Dendritic cell treated with granulocyte-macrophage colony-stimulating factor and Interleukin-4, amounts not matched to agents 40 ng/mL and 50 ng/mL, for 4 days (primary cell): ENCODE data around the gene RIN1.
"Not testable (repeated sequence)": the region's sequence is repeated elsewhere in the genome, so short reads cannot be mapped to it uniquely, and the experiment has no call there.

ENCODE experiments used
- H3K27ac Mint-ChIP-seq: one replicate; pipeline ENCODE4 v1.8.0; 2022; ENCODE audit warnings: mild to moderate bottlenecking, mixed read lengths
- H3K27me3 Mint-ChIP-seq: one replicate; pipeline ENCODE4 v1.8.0; 2022; ENCODE audit warnings: mild to moderate bottlenecking, mixed read lengths
- H3K36me3 Mint-ChIP-seq: one replicate; pipeline ENCODE4 v1.8.0; 2022; ENCODE audit warnings: low read depth, mixed read lengths
- H3K4me1 Mint-ChIP-seq: one replicate; pipeline ENCODE4 v1.8.0; 2022; ENCODE audit warnings: low read depth, mixed read lengths
- H3K4me3 Mint-ChIP-seq: one replicate; pipeline ENCODE4 v1.8.0; 2022; ENCODE audit warnings: mild to moderate bottlenecking, moderate library complexity, mixed read lengths
- H3K9me3 Mint-ChIP-seq: one replicate; pipeline ENCODE4 v1.8.0; 2022; ENCODE audit warnings: mixed read lengths
- intact Hi-C: fragments of 100-400 bp; cut with micrococcal nuclease; formaldehyde crosslinking; loops from one replicate; pipeline ENCODE4 v1.15.0; 2022

RIN1 gene

DNA sequence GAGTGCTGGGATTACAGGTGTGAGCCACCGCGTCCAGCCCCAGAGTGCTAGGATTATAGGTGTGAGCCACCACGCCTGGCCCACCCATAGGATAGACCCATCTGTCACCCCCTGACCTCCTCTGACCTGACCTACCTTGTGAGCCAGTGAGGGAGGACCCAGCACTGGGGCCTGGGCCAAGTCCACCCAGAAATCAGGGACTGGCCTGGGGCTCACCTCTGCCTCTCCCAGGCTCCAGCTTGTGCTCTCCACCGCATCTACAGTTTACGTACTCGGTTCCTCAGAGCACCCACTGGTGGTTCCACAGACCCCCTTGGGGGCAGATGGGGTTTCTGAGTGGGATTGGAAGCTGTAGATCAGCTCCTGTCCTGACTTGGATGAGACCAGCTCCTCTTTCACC, 28.9 kb upstream of the RIN1 start:
- intact Hi-C loops: no loop called here
- Mint-ChIP-seq H3K36me3 (no peaks in the 10 kb centered on the region), H3K4me3 (no peak overlapping the region), H3K27me3 (peaks cover 9% of the 10 kb centered on the region), H3K27ac (no peak overlapping the region), H3K9me3 (no peaks in the 10 kb centered on the region), H3K4me1 (no peaks in the 10 kb centered on the region)

DNA sequence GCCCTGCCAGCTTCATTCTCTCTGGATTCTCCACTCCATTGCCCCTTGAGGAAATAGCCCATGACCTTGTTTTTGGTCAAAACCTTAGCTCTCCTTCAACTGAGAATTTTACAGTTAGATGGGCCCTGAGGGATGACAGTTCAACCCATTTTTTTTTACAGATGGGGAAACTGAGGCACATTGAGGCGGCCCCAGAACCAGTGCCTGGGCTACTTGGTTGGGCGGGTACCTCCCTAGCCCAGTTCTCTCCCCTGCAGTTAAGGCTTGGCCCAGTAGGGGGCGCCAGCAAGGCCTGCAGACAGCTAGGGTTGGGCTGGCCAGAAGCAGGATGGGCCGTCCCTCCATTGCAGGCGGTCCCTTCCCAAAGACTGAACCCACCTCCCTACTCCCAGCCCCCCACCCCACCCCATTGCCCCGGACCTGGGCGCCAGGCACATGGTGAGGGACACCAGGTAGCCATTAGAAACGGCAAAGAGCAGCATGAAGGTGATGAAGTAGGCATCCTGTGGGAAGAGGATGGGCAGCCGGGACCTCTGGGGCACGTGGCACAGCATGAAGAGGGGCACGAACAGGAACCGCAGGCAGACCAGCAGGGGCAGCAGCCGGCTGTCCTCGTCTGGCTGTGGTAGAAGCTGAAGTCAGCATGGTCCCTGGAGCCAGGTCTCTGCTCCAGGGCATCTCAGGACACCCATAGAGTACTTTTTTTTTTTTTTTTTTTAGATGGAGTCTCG, 27.7 kb upstream of the RIN1 start:
- intact Hi-C loops: no loop called here
- no peak overlapping the region for H3K4me3 Mint-ChIP-seq
- peaks cover 2% of the 10 kb centered on the region for H3K27me3 Mint-ChIP-seq
- no peaks in the 10 kb centered on the region for H3K36me3 Mint-ChIP-seq
- H3K9me3 Mint-ChIP-seq: no peaks in the 10 kb centered on the region
- no peaks in the 10 kb centered on the region for H3K4me1 Mint-ChIP-seq
- no peak overlapping the region for H3K27ac Mint-ChIP-seq

DNA sequence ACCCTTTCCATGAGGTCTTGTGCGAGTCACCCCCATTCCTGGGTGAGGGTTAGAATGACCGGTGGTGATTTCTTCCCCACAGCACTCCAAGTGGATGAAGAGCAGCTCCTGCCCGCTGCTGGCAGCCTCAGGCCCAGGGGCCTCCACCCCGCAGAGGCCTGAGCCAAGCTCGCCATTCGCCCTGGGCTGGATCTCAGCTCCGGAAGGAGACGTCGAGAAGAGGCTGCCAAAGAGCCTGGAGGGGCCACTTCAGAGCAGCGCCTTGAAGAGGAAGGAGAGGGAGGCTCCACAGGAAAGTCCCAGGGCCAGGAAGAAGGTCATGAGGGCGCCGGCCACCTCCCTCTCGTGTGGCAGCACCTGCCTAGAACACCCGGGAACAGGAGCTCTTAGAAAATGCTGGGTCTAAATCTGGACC, 27.0 kb upstream of the RIN1 start:
- no peak overlapping the region for H3K27ac Mint-ChIP-seq
- no peaks in the 10 kb centered on the region for H3K4me1 Mint-ChIP-seq
- no peak overlapping the region for H3K4me3 Mint-ChIP-seq
- intact Hi-C loops: no loop called here
- H3K36me3 Mint-ChIP-seq: no peaks in the 10 kb centered on the region
- no peaks in the 10 kb centered on the region for H3K9me3 Mint-ChIP-seq
- no peaks in the 10 kb centered on the region for H3K27me3 Mint-ChIP-seq

DNA sequence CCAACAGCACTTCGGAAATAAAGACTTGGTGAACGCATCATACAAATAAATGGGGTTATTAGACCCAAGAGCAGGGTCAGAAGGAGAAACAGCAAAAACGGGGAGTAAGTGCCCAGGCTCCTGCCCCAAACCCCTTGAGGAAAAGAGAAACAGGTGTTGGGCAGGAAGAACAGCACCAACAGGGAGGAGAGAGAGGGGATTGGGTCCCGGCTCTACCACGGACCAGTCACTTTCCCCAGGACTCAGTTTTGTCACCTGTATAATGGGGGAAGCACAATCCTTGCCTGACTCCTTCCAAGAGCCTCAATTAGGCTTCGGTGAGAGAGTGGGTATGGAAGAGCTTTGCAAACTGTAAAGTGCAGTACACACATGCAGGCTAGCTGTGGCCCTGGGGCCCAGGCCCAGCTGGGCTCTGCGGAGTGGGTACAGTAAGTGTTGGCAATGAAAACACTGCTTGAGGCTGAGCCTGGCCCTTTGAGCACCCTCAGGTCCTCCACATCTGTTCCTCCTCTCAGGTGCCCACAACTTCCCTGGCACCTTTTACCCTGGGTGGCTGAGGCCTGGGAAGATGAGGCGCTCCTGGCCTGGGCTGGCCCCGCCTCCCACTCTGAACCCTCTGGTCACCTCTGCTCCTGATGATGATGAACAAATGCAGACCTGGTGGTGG, 26.4 kb upstream of the RIN1 start:
- H3K4me3 Mint-ChIP-seq: no peak overlapping the region
- no peaks in the 10 kb centered on the region for H3K36me3 Mint-ChIP-seq
- H3K9me3 Mint-ChIP-seq: no peaks in the 10 kb centered on the region
- no peaks in the 10 kb centered on the region for H3K4me1 Mint-ChIP-seq
- intact Hi-C loops: no loop called here
- no peaks in the 10 kb centered on the region for H3K27me3 Mint-ChIP-seq
- H3K27ac Mint-ChIP-seq: no peak overlapping the region

DNA sequence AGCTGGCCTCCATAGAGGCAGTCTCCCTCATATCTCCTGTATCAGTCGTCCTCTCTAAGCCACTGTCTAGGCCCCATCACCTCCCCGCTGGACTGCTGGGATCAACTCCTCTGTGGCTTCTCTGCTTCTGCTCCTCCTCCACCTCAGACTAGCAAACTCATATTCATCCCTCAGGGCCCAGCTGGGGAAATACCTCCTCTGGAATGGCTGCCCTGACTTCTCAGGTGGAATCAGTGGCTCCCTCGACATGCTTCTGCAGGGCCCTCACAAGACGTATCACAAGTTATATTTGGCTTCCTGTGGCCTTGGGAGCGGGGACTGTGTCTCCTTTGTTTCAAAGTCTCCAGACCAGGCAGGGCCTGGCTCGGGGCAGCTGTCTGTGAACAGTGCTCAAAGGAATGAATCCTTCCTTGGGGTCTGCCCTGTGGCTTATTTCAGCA, 25.3 kb upstream of the RIN1 start:
- intact Hi-C loops: no loop called here
- Mint-ChIP-seq H3K4me3 (no peak overlapping the region), H3K27ac (no peak overlapping the region), H3K4me1 (no peaks in the 10 kb centered on the region), H3K9me3 (no peaks in the 10 kb centered on the region), H3K27me3 (no peaks in the 10 kb centered on the region), H3K36me3 (no peaks in the 10 kb centered on the region)

DNA sequence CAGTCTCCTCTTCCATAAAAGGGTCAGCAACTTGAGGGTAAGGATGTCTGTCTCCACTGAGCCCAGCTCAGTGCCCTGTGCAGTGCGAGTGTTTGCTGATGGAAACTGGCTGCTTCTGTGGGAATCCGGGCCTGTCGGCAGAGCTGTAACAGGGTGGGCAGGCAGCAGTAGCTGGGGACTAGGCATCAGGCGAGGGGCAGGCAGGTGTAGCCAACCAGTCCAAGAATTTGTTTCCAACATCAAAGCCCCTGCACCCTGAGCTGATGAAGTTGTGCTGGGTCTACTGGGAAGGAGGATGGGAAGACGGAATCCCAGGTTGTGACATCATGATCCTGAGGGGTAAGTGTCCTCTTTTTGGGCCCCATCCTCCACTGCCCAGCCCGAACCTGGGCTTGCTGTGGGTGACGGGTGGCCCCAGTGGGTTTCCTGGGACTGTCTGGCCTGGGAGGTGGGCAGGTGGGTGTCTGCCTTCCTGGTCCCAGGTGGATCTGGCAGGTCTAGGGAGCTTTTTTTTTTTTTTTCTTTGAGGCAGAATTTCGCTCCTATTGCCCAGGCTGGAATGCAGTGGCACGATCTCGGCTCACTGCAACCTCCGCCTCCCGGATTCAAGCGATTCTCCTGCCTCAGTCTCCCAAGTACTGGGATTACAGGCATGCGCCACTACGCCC, 24.3 kb upstream of the RIN1 start:
- Mint-ChIP-seq H3K27me3 (no peaks in the 10 kb centered on the region), H3K27ac (no peak overlapping the region), H3K4me1 (no peaks in the 10 kb centered on the region), H3K9me3 (no peaks in the 10 kb centered on the region), H3K36me3 (no peaks in the 10 kb centered on the region), H3K4me3 (no peak overlapping the region)
- intact Hi-C loops: no loop called here

DNA sequence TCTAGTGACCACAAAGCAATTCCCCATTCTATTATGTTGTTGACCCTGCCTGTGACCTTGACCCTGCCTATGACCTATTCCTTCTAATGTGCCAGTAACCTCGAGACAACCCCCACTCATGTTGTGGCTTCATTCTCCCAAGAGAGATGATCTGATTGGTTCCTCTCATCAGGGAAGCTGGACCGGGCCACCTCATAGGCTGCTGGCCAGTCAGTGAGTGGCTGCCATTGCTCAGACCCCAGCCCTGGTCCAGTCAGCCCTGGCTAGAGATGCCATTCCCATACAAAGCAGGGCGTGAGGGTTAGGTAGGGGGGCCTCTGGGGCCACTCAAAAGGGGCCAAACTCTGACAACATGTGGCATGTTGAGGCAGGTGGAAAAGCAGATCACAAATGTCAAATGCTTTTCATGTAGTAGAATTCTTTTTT, 23.4 kb upstream of the RIN1 start:
- H3K36me3 Mint-ChIP-seq: no peaks in the 10 kb centered on the region
- H3K27me3 Mint-ChIP-seq: no peaks in the 10 kb centered on the region
- no peaks in the 10 kb centered on the region for H3K4me1 Mint-ChIP-seq
- no peaks in the 10 kb centered on the region for H3K9me3 Mint-ChIP-seq
- no peak overlapping the region for H3K27ac Mint-ChIP-seq
- H3K4me3 Mint-ChIP-seq: no peak overlapping the region
- intact Hi-C loops: no loop called here

DNA sequence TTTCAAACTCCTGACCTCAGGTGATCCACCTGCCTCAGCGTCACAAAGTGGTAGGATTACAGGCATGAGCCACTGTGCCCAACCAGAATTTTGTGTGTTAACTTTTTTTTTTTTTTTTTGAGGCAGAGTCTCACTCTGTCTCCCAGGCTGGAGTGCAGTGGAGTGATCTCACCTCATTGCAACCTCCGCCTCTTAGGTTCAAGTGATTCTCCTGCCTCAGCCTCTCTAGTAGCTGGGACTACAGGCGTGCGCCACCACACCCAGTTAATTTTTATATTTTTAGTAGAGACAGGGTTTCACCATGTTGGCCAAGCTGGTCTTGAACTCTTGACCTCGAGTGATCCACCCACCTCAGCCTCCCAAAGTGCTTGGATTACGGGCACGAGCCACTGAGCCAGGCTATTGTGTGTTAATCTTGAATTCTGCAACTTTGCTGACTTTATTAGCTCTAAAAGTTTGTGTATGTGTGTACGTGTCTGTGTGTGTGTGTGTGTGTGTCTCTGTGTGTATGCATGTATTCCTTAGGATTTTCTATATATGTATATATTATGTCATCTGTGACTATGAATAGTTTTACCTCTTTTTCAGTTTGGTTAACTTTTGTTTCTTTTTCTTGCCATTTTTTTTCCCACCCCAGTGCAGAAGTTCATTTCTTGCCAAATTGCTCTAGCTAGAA, 14.5 kb upstream of the RIN1 start:
- H3K36me3 Mint-ChIP-seq, H3K27ac Mint-ChIP-seq, intact Hi-C loops, H3K9me3 Mint-ChIP-seq, H3K4me3 Mint-ChIP-seq: not testable (repeated sequence)
- peaks cover 24% of the 10 kb centered on the region for H3K27me3 Mint-ChIP-seq
- H3K4me1 Mint-ChIP-seq: peaks cover 17% of the 10 kb centered on the region

DNA sequence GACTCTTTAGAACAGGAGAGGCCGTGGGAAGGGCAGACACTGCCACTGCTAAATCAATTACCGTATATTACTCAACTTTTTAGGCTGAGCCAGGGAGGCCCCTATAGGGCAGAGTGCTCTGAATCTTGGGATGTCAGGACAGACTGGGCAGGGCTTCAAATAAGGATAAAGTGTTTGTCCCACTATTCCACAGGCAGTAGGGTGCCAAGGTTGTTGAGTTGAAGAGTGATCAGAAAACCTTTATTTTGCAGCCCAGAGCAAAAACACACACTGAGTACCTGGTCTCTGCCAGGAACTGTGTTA, 12.8 kb upstream of the RIN1 start:
- H3K27me3 Mint-ChIP-seq: peaks cover 24% of the 10 kb centered on the region
- H3K36me3 Mint-ChIP-seq: peaks cover 7% of the 10 kb centered on the region
- intact Hi-C loops: no loop called here
- H3K27ac Mint-ChIP-seq: no peak overlapping the region
- no peaks in the 10 kb centered on the region for H3K9me3 Mint-ChIP-seq
- H3K4me3 Mint-ChIP-seq: no peak overlapping the region
- peaks cover 30% of the 10 kb centered on the region for H3K4me1 Mint-ChIP-seq

DNA sequence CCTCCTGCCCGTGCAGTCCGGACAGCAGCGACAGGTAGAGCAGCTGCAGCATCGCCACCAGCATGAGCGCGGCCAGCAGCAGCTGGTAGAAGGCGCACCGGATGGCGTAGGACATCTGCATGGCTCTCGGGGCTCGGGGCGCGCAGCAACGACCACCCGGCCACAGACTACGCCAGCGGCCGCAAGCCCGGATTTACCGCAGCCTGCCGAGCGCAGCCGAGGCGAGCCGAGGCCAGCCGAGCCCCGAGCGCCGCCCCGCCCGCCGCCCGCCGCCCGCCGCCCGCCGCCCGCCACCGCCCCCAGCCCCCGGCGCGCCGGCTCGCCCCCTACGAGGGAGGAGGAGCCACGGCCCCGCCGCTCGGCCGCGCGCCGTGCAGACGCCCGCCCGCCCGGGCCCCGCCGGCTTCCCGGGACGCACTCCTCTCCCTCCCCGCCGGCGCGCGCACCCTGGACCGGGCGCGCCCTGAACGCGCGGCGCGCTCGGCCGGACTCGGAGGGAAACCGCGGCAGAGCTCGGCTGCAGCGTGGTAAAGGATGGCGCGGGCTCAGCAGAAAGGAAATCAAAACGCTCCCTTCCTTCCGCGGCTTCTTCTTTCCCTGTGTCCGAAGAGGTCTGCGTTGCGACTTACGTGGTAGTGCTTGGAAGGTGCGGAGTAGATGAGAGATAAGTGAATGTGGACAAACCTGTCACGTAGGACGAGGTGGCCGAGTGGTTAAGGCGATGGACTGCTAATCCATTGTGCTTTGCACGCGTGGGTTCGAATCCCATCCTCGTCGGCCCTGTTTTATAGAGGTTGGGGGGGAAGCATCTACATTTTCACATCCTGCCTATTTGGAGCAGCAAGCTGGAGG, 11.4 kb upstream of the RIN1 start, which contains the start of gene B4GAT1:
Gene B4GAT1 (minus strand): TSS at position 205 of the 852 bp plus-strand sequence. CDS start 84 bp downstream, at position 121.
- intact Hi-C loops: no loop called here
- H3K36me3 Mint-ChIP-seq: peaks cover 19% of the 10 kb centered on the region
- peak within 1 kb of the TSS; percentile 81 for H3K4me3 Mint-ChIP-seq
- H3K9me3 Mint-ChIP-seq: no peaks in the 10 kb centered on the region
- peaks cover 24% of the 10 kb centered on the region for H3K27me3 Mint-ChIP-seq
- peaks cover 43% of the 10 kb centered on the region for H3K4me1 Mint-ChIP-seq
- H3K27ac Mint-ChIP-seq: peak within 1 kb of the TSS; percentile 53

DNA sequence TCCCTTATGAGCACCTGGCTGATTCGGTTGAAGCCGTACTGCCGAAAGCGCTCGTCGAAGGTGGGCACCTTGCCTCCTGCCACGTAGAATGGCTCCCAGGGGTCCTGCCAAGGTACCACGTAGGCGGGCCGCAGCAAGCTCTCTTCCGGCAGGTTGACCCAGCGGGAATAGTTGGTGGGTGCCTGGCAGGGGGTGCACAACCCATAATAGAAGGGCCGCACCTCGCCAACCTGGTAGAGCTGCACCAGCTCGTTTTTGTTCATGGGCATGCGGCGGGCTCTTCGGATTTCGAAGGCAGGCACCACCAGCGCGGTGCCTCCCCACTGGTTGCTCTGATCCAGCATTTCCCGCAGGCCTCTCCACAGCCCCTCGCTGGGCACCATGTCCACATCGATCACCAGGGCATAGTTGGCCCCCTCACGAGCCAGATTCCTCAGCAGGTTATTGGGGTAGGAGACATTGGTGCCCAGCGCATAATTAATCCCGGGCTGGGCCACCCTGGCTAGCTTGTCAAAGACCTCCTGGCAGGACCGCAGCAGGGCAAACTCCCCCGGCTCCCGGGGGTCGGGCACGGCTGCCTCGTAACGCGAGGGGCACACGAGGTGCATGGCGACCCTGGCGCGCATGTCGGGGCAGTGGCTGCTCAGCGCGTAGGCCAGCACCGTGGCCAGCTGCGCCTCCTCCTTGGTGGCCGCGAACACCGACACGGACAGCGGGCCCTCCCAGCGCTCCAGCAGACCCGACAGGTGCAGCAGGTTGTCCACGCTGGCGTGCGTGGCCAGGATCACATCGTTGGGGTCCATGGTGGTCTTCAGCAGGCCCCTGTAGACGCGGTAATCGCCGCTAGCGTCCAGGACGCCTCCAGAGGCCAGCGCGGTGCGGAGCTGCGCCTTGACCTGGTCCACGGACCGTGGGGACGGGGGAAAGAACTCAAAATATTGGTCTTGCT, 10.5 kb upstream of the RIN1 start:
- peak overlapping the region; percentile 25 for H3K27ac Mint-ChIP-seq
- H3K4me1 Mint-ChIP-seq: peaks cover 45% of the 10 kb centered on the region
- H3K27me3 Mint-ChIP-seq: peaks cover 22% of the 10 kb centered on the region
- intact Hi-C loops: no loop called here
- no peaks in the 10 kb centered on the region for H3K9me3 Mint-ChIP-seq
- peaks cover 28% of the 10 kb centered on the region for H3K36me3 Mint-ChIP-seq
- H3K4me3 Mint-ChIP-seq: peak overlapping the region; percentile 71

DNA sequence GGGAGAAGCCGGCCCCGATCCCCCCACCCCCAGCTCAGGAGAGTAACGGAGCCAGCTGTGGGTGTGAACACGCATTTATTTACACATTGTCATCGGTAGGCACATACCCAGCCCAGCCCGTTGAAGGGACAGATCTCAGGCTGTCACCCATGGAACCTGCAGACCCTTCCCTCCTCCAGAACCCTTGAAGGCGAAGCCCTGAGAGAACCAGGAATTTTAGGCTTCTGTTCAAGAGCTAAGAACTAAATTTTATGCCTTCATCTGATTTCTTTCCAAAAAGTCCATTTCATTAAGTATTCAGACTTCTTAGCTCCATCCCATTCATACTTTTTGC, 9.0 kb upstream of the RIN1 start:
- peak overlapping the region; percentile 91 for H3K4me3 Mint-ChIP-seq
- intact Hi-C loops: no loop called here
- peaks cover 45% of the 10 kb centered on the region for H3K4me1 Mint-ChIP-seq
- peaks cover 21% of the 10 kb centered on the region for H3K27me3 Mint-ChIP-seq
- H3K36me3 Mint-ChIP-seq: peaks cover 42% of the 10 kb centered on the region
- peak overlapping the region; percentile 96 for H3K27ac Mint-ChIP-seq
- H3K9me3 Mint-ChIP-seq: no peaks in the 10 kb centered on the region
